Measurements from ENCODE around the gene INTS15.

INTS15 gene

DNA sequence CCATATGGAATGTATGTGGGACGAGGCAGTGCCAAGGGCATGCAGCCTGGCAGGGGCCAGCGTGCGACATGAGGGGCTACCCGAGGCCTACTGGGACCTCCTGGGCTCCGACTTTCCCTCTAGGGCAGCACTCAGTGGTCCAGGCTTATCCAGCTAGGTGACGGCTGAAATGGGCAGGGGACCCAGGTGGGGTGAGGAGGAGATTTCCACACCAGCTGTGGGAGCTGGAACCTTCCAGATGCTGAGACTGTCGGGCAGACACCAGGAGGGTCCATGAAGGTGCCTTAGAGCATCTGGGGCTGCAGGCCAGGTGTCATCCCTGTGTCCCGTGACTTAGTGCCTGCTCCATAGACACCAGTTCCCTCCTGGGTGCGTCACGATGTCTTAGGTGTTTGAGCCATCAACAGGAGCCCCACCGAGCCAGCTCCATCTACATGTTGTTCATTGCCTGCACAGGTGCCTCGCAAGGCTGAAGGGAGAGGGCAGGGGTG is 60.7 kb downstream of the INTS15 start:
- TF ChIP-seq GATA2 (IDR thresholded peaks at IDR 0.05; ENCODE audit: low read depth, low read length) (no peak), GATA3 (IDR thresholded peaks at IDR 0.05; ENCODE audit: low read depth, low read length) (no peak)

DNA sequence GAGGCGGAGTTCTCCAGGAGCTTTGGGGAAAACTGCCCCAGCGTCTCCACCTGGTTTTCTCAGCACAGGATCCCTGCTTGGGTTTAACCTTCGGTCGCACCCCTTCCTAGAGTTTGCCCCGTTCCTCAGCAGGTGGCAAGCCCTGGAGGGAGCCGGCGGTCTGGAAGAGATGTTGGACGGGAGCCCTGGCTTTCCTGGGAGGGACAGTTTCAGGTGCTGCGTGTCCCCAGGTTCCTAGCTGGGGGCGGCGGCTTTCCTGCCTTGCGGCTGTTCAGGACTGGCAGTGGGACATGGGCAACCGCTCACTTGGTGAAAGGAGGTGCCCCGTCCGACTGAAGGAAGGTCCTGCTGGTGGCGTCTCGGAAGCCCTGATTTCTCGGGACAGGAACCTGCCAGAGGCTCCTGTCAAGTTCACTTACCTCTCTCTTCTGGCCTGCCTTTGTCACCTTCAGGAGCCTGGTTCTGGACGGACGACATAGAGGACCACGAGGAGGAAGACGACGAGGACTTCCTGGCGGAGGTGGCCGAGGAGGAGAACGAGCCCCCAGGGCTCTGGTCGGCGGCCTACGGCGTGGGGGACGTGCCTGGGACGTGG is 62.1 kb downstream of the INTS15 start:
- TF ChIP-seq GATA2 (IDR thresholded peaks at IDR 0.05; ENCODE audit: low read depth, low read length): no peak
- TF ChIP-seq GATA3 (IDR thresholded peaks at IDR 0.05; ENCODE audit: low read depth, low read length): no peak

GRCh38 chr7:6652446-6653011 is 62.7 kb downstream of the INTS15 start:
- TF ChIP-seq GATA3 (IDR thresholded peaks at IDR 0.05; ENCODE audit: low read depth, low read length): no peak
- no peak for TF ChIP-seq GATA2 (IDR thresholded peaks at IDR 0.05; ENCODE audit: low read depth, low read length)

DNA sequence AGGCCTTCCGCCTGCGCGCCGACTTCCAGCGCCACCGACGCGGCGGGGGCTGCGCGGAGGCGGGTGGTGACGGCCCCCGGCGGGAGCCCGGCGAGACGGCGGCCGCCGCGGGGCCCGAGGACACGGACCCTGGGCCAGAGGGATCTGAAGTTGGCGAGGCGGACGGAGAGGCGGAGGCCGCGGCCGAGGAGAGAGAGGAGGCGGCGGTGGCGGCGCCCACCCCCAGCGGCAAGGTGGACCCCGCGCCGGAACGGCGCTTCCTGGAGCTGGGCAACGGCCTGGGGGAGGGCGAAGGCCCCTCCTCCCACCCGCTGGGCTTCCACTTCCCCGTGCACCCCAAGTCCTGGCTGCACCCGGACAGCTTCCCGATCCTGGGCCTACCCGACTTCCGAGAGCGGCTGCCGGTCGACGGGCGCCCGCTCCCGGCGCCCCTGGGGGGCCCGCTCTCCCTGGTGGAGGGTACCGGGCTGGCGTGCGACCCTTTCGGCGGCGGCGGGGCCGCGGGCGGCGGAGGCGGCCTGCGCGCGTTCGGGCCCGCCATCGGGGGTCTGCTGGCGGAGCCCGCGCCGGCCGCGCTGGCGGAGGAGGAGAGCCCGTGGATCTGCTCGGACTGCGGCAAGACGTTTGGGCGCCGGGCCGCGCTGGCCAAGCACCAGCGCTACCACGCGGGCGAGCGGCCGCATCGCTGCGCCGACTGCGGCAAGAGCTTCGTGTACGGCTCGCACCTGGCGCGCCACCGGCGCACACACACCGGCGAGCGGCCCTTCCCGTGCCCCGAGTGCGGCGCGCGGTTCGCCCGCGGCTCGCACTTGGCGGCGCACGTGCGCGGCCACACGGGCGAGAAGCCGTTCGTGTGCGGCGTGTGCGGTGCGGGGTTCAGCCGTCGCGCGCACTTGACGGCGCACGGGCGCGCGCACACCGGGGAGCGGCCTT is 63.5 kb downstream of the INTS15 start:
- no peak for TF ChIP-seq GATA2 (IDR thresholded peaks at IDR 0.05; ENCODE audit: low read depth, low read length)
- TF ChIP-seq GATA3 (IDR thresholded peaks at IDR 0.05; ENCODE audit: low read depth, low read length): no peak

GRCh38 chr7:6654113-6654841 is 64.5 kb downstream of the INTS15 start:
- TF ChIP-seq GATA3 (IDR thresholded peaks at IDR 0.05; ENCODE audit: low read depth, low read length) (no peak), GATA2 (IDR thresholded peaks at IDR 0.05; ENCODE audit: low read depth, low read length) (no peak)

- TF ChIP-seq GATA2 (IDR thresholded peaks at IDR 0.05; ENCODE audit: low read depth, low read length) (no peak), GATA3 (IDR thresholded peaks at IDR 0.05; ENCODE audit: low read depth, low read length) (no peak)
Observed at GRCh38 chr7:6654842-6655610, 65.2 kb downstream of the INTS15 start.

DNA sequence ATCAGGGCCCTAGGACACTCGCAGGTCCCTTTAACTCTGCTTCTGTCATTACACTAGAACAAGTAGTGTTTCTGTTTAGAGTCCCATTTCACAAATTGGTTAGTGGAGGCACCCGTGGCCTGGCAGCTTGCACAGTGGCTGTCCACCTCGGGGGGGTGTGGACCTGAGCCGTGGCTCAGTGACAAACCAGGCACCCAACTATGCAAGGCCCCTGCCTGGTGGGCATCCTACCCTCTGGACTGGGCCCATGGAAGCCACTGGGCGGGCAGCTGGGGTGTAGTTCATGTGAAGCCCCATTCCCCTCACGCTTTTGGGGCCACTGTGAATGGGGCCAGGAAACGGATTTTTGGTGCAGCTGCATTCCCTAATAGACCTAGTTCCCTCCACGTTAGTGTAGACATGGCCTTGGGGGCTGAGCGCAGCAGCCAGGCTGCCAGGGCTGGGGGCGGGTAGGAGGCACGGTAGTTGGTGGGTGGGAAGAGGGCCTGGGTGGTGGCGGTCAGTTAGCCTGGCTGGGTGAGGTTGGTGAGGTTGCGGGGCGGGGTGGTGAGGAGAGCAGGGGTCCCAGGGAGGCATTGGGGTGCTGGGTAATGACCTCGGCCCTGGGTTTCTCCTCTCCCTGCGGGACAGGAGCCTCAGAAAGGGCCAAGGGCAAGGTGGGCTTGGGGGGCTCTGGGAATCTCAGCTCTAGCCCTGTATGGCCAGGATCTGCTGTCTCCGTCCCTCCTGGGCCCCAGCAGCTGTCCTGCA is 66.0 kb downstream of the INTS15 start:
- TF ChIP-seq GATA2 (IDR thresholded peaks at IDR 0.05; ENCODE audit: low read depth, low read length) (no peak), GATA3 (IDR thresholded peaks at IDR 0.05; ENCODE audit: low read depth, low read length) (no peak)

DNA sequence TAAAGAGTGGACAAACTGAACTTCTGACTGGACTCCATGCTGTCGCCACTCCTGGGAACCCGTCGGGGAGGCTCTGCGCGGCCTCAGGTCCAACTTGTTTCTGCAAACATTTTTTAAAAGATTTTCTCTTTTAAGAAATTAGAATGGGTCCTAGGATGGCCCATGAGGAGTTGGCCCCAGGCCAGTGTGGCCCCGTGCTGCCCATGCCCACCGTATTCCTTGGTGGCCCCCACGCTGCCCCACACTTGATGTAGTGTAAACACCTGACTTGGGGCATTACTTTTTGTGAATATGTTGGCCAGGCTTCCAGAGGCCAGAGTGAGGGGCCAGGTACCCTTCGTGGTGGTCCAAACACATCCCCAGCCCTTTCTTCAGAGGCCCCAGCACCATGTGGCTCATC is 66.6 kb downstream of the INTS15 start:
- TF ChIP-seq GATA3 (IDR thresholded peaks at IDR 0.05; ENCODE audit: low read depth, low read length): no peak
- no peak for TF ChIP-seq GATA2 (IDR thresholded peaks at IDR 0.05; ENCODE audit: low read depth, low read length)

Measured in SH-SY5Y (cell line).